K562 (cell line): ENCODE results near the gene DLG4. TPM values are rescaled to one million over a fixed set of nuclear protein-coding genes. Genes with fewer than 3 reads are reported as not detected.

Experiments used
- ATAC-seq: fragments of 200-7000 bp; cut with Tn5 transposase; 3 replicates; pipeline ENCODE4 v1.9.1; 2020; ENCODE audit warnings: moderate library complexity
- BruUV-seq: library from RNA; stranded (reverse); fragments of 400-500 nt; replicated peaks from 2 replicates; lab custom pipeline; 2021; lab: Mats Ljungman, UMichigan
- CTCF ChIA-PET: fragments of 300-600 bp; formaldehyde crosslinking; extraction: SDS; loops from one replicate; lab custom pipeline; 2021; ENCODE audit warnings: low intra/inter-chr PET ratio; lab: Yijun Ruan, JAX
- POLR2A ChIA-PET: fragments of 300-600, 350-650 bp; sonication (Branson Sonifier 250); formaldehyde crosslinking; extraction: SDS; loops from one replicate; lab custom pipeline; 2021; ENCODE audit warnings: antibody characterized with exemption, inconsistent platforms; lab: Yijun Ruan, JAX
- DNase-seq, 4 experiments: peaks; one replicate each; pipeline versions ENCODE4 v3.0.0 to v3.0.0-alpha.2; 2011 to 2018; ENCODE audit warnings: low spot score in 3 of 4, mixed read lengths in 3 of 4; ENCODE audit errors: extremely low read depth in 1 of 4
- FAIRE-seq: peaks from 2 replicates; lab custom pipeline; 2011; peaks lifted over from hg19 to GRCh38; lab: Jason Lieb, UNC
- H2AFZ ChIP-seq: 2 replicates; pipeline ENCODE4 v1.6.0; 2011; ENCODE audit warnings: low read depth, low read length, control low read depth, inconsistent platforms
- H3K27ac ChIP-seq: fragments of 200-600 bp; 3 replicates; pipeline ENCODE4 v1.8.0; 2011; ENCODE audit warnings: low read depth, mild to moderate bottlenecking, control low read depth, inconsistent platforms, low read length, moderate library complexity, mixed read lengths; ENCODE audit errors: extremely low read depth
- H3K27me3 ChIP-seq, 2 experiments: fragments of 300-600 bp in 1 of 2; 2 replicates in 1 of 2; 3 replicates in 1 of 2; pipeline versions ENCODE4 v1.6.0 to v1.8.0; 2011; ENCODE audit warnings: inconsistent platforms in 2 of 2, low read length in 2 of 2, mild to moderate bottlenecking in 1 of 2, mixed read lengths in 1 of 2, moderate library complexity in 1 of 2; ENCODE audit not compliant: control insufficient read depth in 2 of 2, insufficient read depth in 2 of 2
- H3K36me3 ChIP-seq: fragments of 300-600 bp; 3 replicates; pipeline ENCODE4 v1.8.0; 2011; ENCODE audit warnings: mild to moderate bottlenecking, low read length, inconsistent platforms; ENCODE audit not compliant: control insufficient read depth, insufficient read depth
- H3K4me1 ChIP-seq, 2 experiments: fragments of 200-600 bp in 1 of 2; replicated peaks in 1 of 2; 2 replicates in 1 of 2; 3 replicates in 1 of 2; pipeline versions ENCODE4 v1.5.1 to v1.8.0; 2011; ENCODE audit warnings: inconsistent platforms in 2 of 2, low read length in 2 of 2, mild to moderate bottlenecking in 1 of 2, mixed read lengths in 1 of 2, moderate library complexity in 1 of 2; ENCODE audit not compliant: control insufficient read depth in 2 of 2, insufficient read depth in 2 of 2
- H3K4me2 ChIP-seq: 2 replicates; pipeline ENCODE4 v1.6.1; 2011; ENCODE audit warnings: low read length, control low read depth, inconsistent platforms, mixed read lengths; ENCODE audit not compliant: insufficient read depth
- H3K4me3 ChIP-seq: fragments of 200-600 bp; sonication (generic), shearing (Covaris generic); 2 replicates; pipeline ENCODE4 v1.5.1; 2016; ENCODE audit warnings: control low read depth, inconsistent platforms
- H3K79me2 ChIP-seq: fragments of 200-600 bp; 3 replicates; pipeline ENCODE4 v1.8.0; 2011; ENCODE audit warnings: low read length, inconsistent platforms; ENCODE audit not compliant: control insufficient read depth, insufficient read depth
- H3K9ac ChIP-seq, 2 experiments: 2 replicates each; pipeline versions ENCODE4 v1.6.0 to v1.6.1; 2011; ENCODE audit warnings: low read depth in 2 of 2, low read length in 2 of 2, control low read depth in 1 of 2, inconsistent platforms in 1 of 2, mild to moderate bottlenecking in 1 of 2, mixed read lengths in 1 of 2; ENCODE audit not compliant: insufficient read depth in 1 of 2
- H3K9me1 ChIP-seq: one replicate; pipeline ENCODE4 v1.6.0; 2011; ENCODE audit warnings: inconsistent platforms, mild to moderate bottlenecking, low read length, moderate library complexity; ENCODE audit not compliant: control insufficient read depth, insufficient read depth
- H3K9me3 ChIP-seq: replicated peaks from 2 replicates; pipeline ENCODE4 v1.5.1; 2011; ENCODE audit warnings: low read depth, low read length, inconsistent platforms; ENCODE audit not compliant: control insufficient read depth, insufficient read depth
- H4K20me1 ChIP-seq: replicated peaks from 2 replicates; pipeline ENCODE4 v1.6.1; 2011; ENCODE audit warnings: low read length, inconsistent platforms, mixed read lengths; ENCODE audit not compliant: control insufficient read depth, insufficient read depth
- NR2C1 ChIP-seq, 2 experiments: fragments of 450-650 bp; IDR thresholded peaks; 2 replicates each; pipeline ENCODE4 v1.6.1; 2017; ENCODE audit warnings: mild to moderate bottlenecking in 2 of 2, antibody characterized with exemption in 1 of 2, inconsistent platforms in 1 of 2, missing compliant biosample characterization in 1 of 2, missing genetic modification characterization in 1 of 2
- NR2C2 ChIP-seq, 2 experiments: fragments of 200-800 bp in 1 of 2; sonication (Bioruptor generic) in 1 of 2; sonication (generic) in 1 of 2; formaldehyde crosslinking in 1 of 2; IDR thresholded peaks; 2 replicates each; pipeline versions ENCODE4 v1.6.1 to v1.8.0; 2016 to 2022; ENCODE audit warnings: mild to moderate bottlenecking in 1 of 2, missing compliant biosample characterization in 1 of 2, missing genetic modification characterization in 1 of 2, missing genetic modification reagents in 1 of 2
- SIN3B ChIP-seq: fragments of 450-650 bp; IDR thresholded peaks from 2 replicates; pipeline ENCODE4 v1.6.1; 2017; ENCODE audit warnings: low read depth, mild to moderate bottlenecking, moderate library complexity
- ZNF695 ChIP-seq: fragments of 450-650 bp; formaldehyde crosslinking; IDR thresholded peaks from 2 replicates; pipeline ENCODE4 v1.4.0; 2020; ENCODE audit warnings: mild to moderate bottlenecking, moderate library complexity
- WGBS: fragments of 100-300 bp; shearing (Covaris generic); methylation state at CpG from one replicate; pipeline ENCODE4 v1.1.6; 2016; ENCODE audit warnings: low coverage, mixed read lengths; ENCODE audit not compliant: insufficient coverage; ENCODE audit errors: missing lambda C conversion rate; 5-methylcytosine and 5-hydroxymethylcytosine counted together
- in situ Hi-C: fragments of 300-500 bp; cut with MboI; formaldehyde crosslinking; loops from 4 replicates; pipeline ENCODE4 v1.15.0; 2018; ENCODE audit warnings: inconsistent platforms, mixed read lengths
- intact Hi-C: fragments of 100-400 bp; cut with micrococcal nuclease; formaldehyde crosslinking; loops from 2 replicates; pipeline ENCODE4 v1.14.2; 2022
- polyA plus RNA-seq, 8 experiments: library from polyadenylated mRNA; depleted of rRNA in 4 of 8; stranded (reverse) in 5 of 8; unstranded in 3 of 8; fragments of >200 nt; fragmentation: Nextera tagmentation in 2 of 8; fragmentation: Illumina TruSeq in 1 of 8; extraction: Ambion mirVana in 2 of 8; extraction: Trizol in 1 of 8; gene quantifications; 2 replicates each; pipeline versions ENCODE4 v1.2.1 to v1.2.3, GENCODE V29; 2011 to 2014; ENCODE audit warnings: inconsistent platforms in 1 of 8, missing spikeins in 1 of 8
- total RNA-seq, 7 experiments: library from RNA; depleted of rRNA in 6 of 7; stranded (reverse); fragments of >200 nt in 6 of 7; fragmentation: Illumina TruSeq in 2 of 7; extraction: Trizol in 2 of 7; gene quantifications; 2 replicates each; pipeline versions ENCODE4 v1.2.1 to v1.2.3, GENCODE V29; 2011 to 2021; ENCODE audit warnings: low replicate concordance in 1 of 7

The DLG4 gene
- total and polyA plus RNA-seq, 9 of the 15 experiments (the other 6 are each of a cell fraction or from before 2014, with no cell fraction given): 0.03 to 12.0 (median 4.1) TPM

DNA sequence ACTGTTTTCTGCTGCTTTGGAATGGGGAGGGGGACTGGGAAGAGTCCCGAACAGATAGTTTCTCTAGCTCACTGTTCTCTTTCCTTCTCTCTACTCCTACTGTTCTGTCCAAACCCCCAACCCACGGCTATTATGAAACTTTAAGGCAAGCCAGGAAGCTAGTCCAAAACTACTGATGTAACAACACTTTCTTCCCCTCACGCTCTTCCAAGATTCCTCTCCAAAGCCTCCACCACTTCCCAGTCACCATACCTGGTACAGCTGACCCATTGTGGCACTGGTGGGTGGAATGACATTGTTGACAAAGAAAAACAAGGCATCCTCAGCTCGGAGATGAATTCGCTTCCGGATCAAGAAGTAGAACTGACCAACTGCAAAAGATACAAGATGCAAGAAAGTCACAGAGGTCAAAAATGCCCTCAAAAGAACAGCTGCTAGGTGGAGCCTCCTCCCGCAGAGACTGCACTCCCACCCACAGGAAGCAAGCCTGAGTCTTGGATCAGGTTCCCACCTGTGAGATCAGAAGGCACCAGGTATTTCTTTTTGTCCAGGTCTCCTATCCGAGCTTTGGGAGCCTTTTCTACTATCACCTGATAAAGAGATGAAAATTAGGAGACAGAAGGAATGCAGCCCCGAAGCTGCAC, 21.6 kb upstream of the DLG4 start:
- Histone ChIP-seq H3K79me2 (peaks cover 56% of the 10 kb centered on the region), H3K36me3 (peaks cover 52% of the 10 kb centered on the region), H3K9ac (peak overlapping the region; percentile 80 to 97; a peak in 3 of 4 replicates), H3K4me1 (peaks cover 27 to 31% of the 10 kb centered on the region in 2 experiments; a peak in 4 of 5 replicates), H3K4me2 (peak overlapping the region; percentile 88), H3K27ac (peak overlapping the region; percentile 98), H3K27me3 (no peaks in the 10 kb centered on the region), H4K20me1 (peaks cover 5% of the 10 kb centered on the region; the same call in 1 of the 2 replicates), H3K9me1 (no peaks in the 10 kb centered on the region), H2AFZ (no peak overlapping the region), H3K4me3 (peak overlapping the region; percentile 68), H3K9me3 (no peaks in the 10 kb centered on the region)
- in situ Hi-C loops (no loop called here), intact Hi-C loops (no loop called here)
- no peak for DNase-seq
- peak; percentile 75 for FAIRE-seq
- BruUV-seq: no TSS peak
- TF ChIP-seq ZNF695 (CRISPR knock-in tag): no peak
- peak; percentile 49; the same call in 1 of the 2 replicates for TF ChIP-seq NR2C1 (IDR thresholded peaks at IDR 0.05)
- peak; percentile 46; the same call in 1 of the 2 replicates for TF ChIP-seq NR2C1 (tag; IDR thresholded peaks at IDR 0.05)
- no peak for TF ChIP-seq SIN3B
- no peak for TF ChIP-seq NR2C2 (CRISPR knock-in tag; IDR thresholded peaks at IDR 0.05)
- TF ChIP-seq NR2C2 (tag; IDR thresholded peaks at IDR 0.05): peak; percentile 54
- POLR2A ChIA-PET: interaction anchor here (0.6 to 3.6 kb wide), 7 partner anchors 7 to 88 kb away, joined by 3 to 16 read pairs (median 9); partner anchors contain the start of genes ACADVL, CTDNEP1, DLG4 and DVL2
- CTCF ChIA-PET: no interaction called here
- no peak for ATAC-seq
- WGBS: 15% methylated on average over 8 of the region's 9 CpGs
